ENCODE measurements around the gene GTPBP3. TPM values are rescaled to one million over a fixed set of nuclear protein-coding genes. Genes with fewer than 3 reads are reported as not detected.

Gene GTPBP3
- total RNA-seq, 1 experiment from 2014 or later = 10.2 TPM

GRCh38 chr19:17385878-17386611 lies 48.7 kb downstream of the GTPBP3 start:
- peak; percentile 45 for DNase-seq (ENCODE audit: low spot score)

- DNase-seq (ENCODE audit: low spot score) = no peak
Measured at GRCh38 chr19:17389288-17389687, 51.9 kb downstream of the GTPBP3 start.

DNA sequence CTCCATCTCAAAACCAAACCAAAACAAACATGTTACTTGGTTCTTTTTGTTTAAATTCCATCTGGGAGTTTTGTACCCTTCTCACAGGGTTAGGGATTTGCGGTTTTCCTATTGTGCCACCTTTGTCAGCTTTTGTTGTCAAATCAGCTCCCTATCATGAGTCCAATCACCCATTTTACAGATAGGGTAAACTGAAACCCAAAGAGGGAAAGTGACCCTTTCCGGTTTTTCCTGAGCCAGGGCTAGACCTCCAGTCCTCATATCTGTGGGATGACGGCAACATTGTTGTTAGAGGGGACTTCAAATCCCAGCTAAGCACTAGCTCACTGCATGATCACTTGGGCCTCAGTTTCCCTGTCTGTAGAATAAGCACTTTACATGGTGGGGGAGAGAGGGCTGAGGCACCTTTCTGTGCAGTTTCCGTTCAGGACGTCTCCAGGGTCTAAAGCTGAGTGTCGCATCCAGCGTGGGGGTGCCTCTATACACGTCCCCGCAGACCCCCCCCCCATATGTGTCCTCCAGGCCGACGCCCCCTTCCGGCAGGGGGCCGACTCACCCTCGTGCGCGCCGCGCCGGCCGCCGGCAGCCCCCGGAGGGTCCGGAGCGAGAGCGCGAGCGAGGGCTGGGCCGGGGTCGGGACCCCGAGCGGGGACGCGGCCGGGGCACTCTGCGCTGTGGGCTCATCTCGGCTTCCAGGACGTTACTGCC lies 52.8 kb downstream of the GTPBP3 start:
- no peak for DNase-seq (ENCODE audit: low spot score)

- DNase-seq (ENCODE audit: low spot score) = peak; percentile 94
Measured at GRCh38 chr19:17390665-17391370, 53.5 kb downstream of the GTPBP3 start.

GRCh38 chr19:17391371-17392151 lies 54.2 kb downstream of the GTPBP3 start:
- no peak for DNase-seq (ENCODE audit: low spot score)

Other genes starting within 250 kb of the GTPBP3 start
- gene USE1, start 122.2 kb upstream of the GTPBP3 start, total RNA-seq (2014; rRNA removed; shearing (Covaris generic)) = 43.2 and 43.4 TPM in 2 replicates
- gene OCEL1, start 111.3 kb upstream of the GTPBP3 start, total RNA-seq (2014; rRNA removed; shearing (Covaris generic)) = 6.8 and 8.8 TPM in 2 replicates
- gene NR2F6, start 91.6 kb upstream of the GTPBP3 start, total RNA-seq (2014; rRNA removed; shearing (Covaris generic)) = 24.8 and 38.6 TPM in 2 replicates
- gene USHBP1, start 72.8 kb upstream of the GTPBP3 start, total RNA-seq (2014; rRNA removed; shearing (Covaris generic)) = not detected in 2 replicates
- gene BABAM1, start 70.1 kb upstream of the GTPBP3 start, total RNA-seq (2014; rRNA removed; shearing (Covaris generic)) = 154 and 167 TPM in 2 replicates
- gene ANKLE1, start 55.7 kb upstream of the GTPBP3 start, total RNA-seq (2014; rRNA removed; shearing (Covaris generic)) = 0.06 TPM in 1 of 2 replicates, not detected in the other
- gene ABHD8, start 34.1 kb upstream of the GTPBP3 start, total RNA-seq (2014; rRNA removed; shearing (Covaris generic)) = 3.5 and 7.5 TPM in 2 replicates
- gene MRPL34, start 31.7 kb upstream of the GTPBP3 start, total RNA-seq (2014; rRNA removed; shearing (Covaris generic)) = 48.0 and 76.2 TPM in 2 replicates
- 20.0 and 34.3 TPM in 2 replicates for gene DDA1, start 28.0 kb upstream of the GTPBP3 start, total RNA-seq (2014; rRNA removed; shearing (Covaris generic))
- gene ANO8, start 2.7 kb upstream of the GTPBP3 start, total RNA-seq (2014; rRNA removed; shearing (Covaris generic)) = 1.4 and 3.2 TPM in 2 replicates
- not detected in 2 replicates for gene PLVAP, start 39.8 kb downstream of the GTPBP3 start, total RNA-seq (2014; rRNA removed; shearing (Covaris generic))
- gene CCDC194, start 56.6 kb downstream of the GTPBP3 start, total RNA-seq (2014; rRNA removed; shearing (Covaris generic)) = not detected in 2 replicates
- 273 and 396 TPM in 2 replicates for gene BST2, start 68.1 kb downstream of the GTPBP3 start, total RNA-seq (2014; rRNA removed; shearing (Covaris generic))
- gene MVB12A, start 82.5 kb downstream of the GTPBP3 start, total RNA-seq (2014; rRNA removed; shearing (Covaris generic)) = 155 and 216 TPM in 2 replicates
- 0.27 and 1.1 TPM in 2 replicates for gene TMEM221, start 111.1 kb downstream of the GTPBP3 start, total RNA-seq (2014; rRNA removed; shearing (Covaris generic))
- not detected in 2 replicates for gene NXNL1, start 123.4 kb downstream of the GTPBP3 start, total RNA-seq (2014; rRNA removed; shearing (Covaris generic))
- 3.6 and 4.8 TPM in 2 replicates for gene SLC27A1, start 133.0 kb downstream of the GTPBP3 start, total RNA-seq (2014; rRNA removed; shearing (Covaris generic))
- 80.9 and 96.4 TPM in 2 replicates for gene PGLS, start 174.1 kb downstream of the GTPBP3 start, total RNA-seq (2014; rRNA removed; shearing (Covaris generic))
- gene COLGALT1, start 218.1 kb downstream of the GTPBP3 start, total RNA-seq (2014; rRNA removed; shearing (Covaris generic)) = 89.9 and 95.2 TPM in 2 replicates